SKM-1 treated with dmso at 0.1 percent for 144 hours (cell line): ENCODE measurements around the gene TPRN.

Experiments used
- DNase-seq: peaks from one replicate; lab custom pipeline; 2025; ENCODE audit not compliant: unreplicated experiment; lab: John Stamatoyannopoulos, UW

TPRN gene

GRCh38 chr9:137213160-137214060, 12.9 kb upstream of the TPRN start:
- no peak for DNase-seq

GRCh38 chr9:137212520-137212919, 12.0 kb upstream of the TPRN start:
- no peak for DNase-seq

GRCh38 chr9:137211532-137211931, 11.0 kb upstream of the TPRN start:
- DNase-seq: no peak

GRCh38 chr9:137206602-137207001, 6.1 kb upstream of the TPRN start:
- no peak for DNase-seq

- peak; percentile 65 for DNase-seq
These were observed 4.9 kb upstream of the TPRN start, which contains the start of the genes NDOR1 and TMEM203 for GRCh38 chr9:137205126-137206069. Gene NDOR1 (plus strand): TSS chr9:137205700. CDS start chr9:137205778, 78 bp downstream. Gene TMEM203 (minus strand): TSS chr9:137205648. CDS start chr9:137205414, 234 bp downstream.

GRCh38 chr9:137204731-137205125, 4.2 kb upstream of the TPRN start:
- DNase-seq: no peak

- DNase-seq: no peak
These were observed 2.4 kb upstream of the TPRN start for GRCh38 chr9:137202966-137203365.

GRCh38 chr9:137201205-137201868, 796 bp upstream of the TPRN start:
- no peak for DNase-seq

GRCh38 chr9:137199411-137200121, 975 bp downstream of the TPRN start:
- DNase-seq: no peak

- DNase-seq: no peak
These were observed 1.6 kb downstream of the TPRN start for GRCh38 chr9:137198902-137199283.

- no peak for DNase-seq
These were observed 2.3 kb downstream of the TPRN start for GRCh38 chr9:137198051-137198901.

- no peak for DNase-seq
These were observed 4.9 kb downstream of the TPRN start for GRCh38 chr9:137195525-137196220.

- DNase-seq: no peak
These were observed 5.6 kb downstream of the TPRN start for GRCh38 chr9:137194909-137195308.

- no peak for DNase-seq
These were observed 6.2 kb downstream of the TPRN start for GRCh38 chr9:137194388-137194787.

GRCh38 chr9:137193771-137194170, 6.8 kb downstream of the TPRN start:
- DNase-seq: no peak

- DNase-seq: no peak
These were observed 7.7 kb downstream of the TPRN start for GRCh38 chr9:137192859-137193258.

GRCh38 chr9:137192448-137192780, 8.1 kb downstream of the TPRN start:
- DNase-seq: no peak

- no peak for DNase-seq
These were observed 8.7 kb downstream of the TPRN start for GRCh38 chr9:137191691-137192447.
